ENCODE measurements around the gene CLIC1.

The CLIC1 gene

DNA sequence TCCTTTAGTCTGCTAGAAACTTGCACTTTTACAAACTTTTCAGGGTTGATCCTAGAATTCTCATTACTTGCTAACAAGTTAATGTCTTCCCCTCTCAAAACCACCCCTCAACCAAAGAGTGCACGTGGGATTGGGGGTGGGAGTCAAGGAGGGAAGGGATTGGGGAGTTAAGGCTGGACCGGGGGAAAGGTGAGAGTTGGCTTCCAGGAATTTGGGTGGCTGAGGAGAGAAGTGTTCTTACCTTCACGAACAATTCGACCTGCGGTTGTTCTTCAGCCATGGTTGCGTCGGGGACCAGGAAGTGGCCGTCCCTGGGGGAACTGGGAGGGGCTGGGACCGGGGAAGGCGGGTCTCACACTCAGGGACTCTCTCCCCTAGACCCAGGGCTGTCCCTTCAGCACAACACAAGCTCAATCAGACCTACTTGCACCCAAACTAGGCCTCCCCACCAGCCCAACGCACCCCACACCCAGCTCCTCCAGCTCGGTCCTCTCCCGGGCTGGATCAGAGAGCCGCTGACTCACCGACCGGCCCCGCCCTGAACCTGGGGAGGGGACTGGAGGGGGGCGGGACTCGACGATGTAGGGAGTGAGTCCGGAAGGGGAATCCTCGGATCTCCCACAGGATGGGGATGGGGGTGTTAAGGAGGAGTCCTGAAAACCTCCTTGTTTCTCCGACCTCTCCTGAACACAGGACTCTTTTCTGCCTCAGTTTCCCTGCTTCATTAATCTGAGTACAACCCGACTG is at the start of gene CLIC1:
CLIC1 (minus strand) TSS at position 510 of the 747 bp plus-strand sequence; CDS start at position 280, 230 bp downstream.
- DNase-seq, result peak; percentile 92

- no peak for DNase-seq
Measured at GRCh38 chr6:31785475-31785874, 49.1 kb upstream of the CLIC1 start.

GRCh38 chr6:31784098-31784925 is 48.0 kb upstream of the CLIC1 start:
- DNase-seq, result no peak

- no peak for DNase-seq
Measured at GRCh38 chr6:31782126-31782855, 46.0 kb upstream of the CLIC1 start.

DNA sequence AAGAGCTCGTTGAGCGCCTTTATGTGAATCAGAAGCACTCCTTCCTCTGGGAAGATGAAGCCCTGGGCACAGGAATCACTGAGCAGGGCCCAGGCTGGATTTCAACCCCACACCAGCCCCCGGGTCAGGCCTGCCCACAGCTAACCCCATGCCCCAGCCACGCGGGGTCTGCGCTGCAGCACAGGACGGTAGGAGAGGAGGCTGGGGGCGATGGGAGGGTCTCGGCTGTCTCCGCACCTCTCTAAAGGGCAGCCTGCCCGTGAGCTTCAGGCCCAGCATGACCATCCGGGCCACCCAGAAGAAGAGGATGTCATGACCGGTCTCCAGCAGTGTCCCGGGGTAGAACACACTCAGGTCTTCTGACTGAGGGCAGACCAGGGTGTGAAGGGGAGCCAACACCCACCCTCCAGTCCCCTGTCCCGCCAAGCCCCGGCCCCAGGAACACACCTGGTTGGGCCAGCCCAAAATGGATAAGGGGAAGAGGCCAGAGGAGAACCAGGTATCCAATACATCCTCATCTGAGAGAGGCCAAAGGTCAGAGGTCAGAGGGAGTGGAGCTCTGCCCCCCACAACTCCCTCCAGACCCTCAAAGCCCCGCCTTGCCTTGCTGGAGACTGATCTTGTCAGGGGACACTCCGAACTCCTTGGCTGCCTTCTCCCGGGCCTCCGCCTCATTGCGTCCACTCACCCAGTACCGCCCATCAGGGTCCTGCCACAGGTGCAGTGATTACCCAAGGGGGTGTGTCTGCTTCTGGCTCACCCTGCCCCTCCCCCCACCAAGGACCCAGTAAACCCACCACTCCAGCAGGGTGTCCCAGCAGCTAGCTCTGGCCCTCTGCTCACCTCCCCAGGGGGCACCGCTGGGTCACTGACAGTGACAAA is 45.2 kb upstream of the CLIC1 start:
- no peak for DNase-seq

DNA sequence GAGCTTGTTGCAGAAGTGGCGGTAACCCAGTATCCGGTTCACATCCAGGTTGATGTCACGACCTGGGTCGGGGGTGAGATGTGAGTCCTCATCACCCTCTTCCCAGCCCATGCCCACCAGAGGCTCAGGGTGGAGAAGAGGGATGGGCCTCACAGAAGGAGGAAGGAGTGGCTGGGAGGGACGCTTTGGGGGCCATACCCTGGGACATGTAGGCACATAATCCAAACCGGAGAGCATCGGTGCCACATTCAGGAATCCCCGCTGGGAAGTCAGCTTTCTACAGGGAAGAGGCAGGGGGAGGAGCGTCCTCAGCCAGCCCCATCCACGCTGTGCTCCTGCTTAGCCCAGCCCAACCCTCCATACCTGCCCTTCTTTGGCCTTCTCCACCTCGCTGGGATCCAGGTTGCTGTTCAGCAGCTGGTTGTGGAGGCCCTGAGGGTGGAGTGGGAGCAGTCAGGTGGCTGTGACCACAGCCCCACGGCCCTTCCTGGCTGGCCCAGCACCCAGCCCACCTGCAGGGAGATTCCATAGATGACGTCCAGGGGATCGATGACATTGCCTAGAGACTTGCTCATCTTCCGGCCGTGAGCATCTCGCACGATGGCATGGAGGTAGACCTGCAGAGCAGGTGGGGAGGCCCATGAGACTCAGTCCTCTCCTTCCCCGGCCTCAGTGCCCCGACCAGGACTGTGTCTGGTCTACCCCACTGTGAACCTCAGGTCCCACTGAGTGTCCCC is 44.3 kb upstream of the CLIC1 start:
- no peak for DNase-seq

DNA sequence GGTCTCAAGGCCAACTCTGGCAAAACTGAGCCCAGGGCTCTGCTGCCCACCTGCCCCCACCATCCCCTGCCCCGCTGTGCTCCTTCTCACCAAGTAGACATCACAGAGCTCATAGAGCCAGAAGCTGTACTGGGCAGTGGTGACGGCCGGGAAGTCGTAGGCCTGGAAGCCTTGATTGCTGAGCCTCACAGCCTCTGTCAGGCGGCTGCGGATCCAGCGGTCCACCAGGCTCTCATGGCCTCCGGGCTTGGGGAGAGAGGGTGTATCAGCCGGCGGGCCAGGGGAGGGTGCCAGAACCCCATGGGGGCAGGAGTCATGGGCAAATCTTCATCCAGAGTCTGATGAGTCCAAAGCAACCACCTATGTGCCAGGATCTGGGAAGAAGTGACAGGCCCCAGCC is 43.6 kb upstream of the CLIC1 start:
- DNase-seq, result no peak

- DNase-seq, result no peak
Measured at GRCh38 chr6:31778999-31779885, 42.9 kb upstream of the CLIC1 start.

- DNase-seq, result no peak
Measured at GRCh38 chr6:31778193-31778592, 41.9 kb upstream of the CLIC1 start.

GRCh38 chr6:31777667-31778050 is 41.3 kb upstream of the CLIC1 start:
- DNase-seq, result no peak

DNA sequence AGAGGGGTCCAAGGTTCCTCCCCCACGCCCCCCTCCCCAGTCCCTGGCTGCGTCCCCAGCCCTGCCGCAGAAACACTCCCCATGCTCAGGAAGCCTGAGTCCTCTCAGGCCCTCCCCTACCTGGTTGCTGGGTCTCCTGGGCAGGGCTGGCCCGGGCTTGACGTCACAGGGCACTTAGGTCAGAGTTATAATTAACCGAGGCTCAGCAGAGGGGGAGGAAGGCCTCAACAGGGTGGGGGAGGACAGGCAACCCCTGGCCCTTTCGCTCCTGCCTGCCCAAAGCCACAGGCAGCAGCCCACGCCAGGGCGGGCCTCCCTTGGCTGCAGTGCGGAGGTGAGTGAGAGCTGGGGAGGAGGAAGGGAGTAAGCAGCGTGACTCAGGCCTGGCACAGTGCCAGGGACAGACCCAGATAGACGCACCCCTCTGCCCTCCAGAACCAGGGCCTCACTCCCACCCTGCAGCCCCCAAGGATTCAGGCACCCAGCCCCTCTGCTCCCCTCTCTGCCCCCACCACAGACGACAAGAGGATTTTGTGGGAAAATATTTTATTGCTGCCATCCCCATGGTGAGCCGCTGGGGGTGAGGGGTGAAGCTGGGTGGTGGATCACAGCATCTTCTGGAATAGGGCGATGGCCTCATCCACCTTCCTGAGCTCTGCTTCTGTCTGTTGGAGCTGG is 40.8 kb upstream of the CLIC1 start, which contains the start of gene VWA7:
VWA7 (minus strand) TSS at position 340 of the 678 bp plus-strand sequence. CDS start 549 bp downstream, outside the sequence.
- DNase-seq, result peak; percentile 62

GRCh38 chr6:31776485-31776988 is 40.2 kb upstream of the CLIC1 start:
- no peak for DNase-seq

- DNase-seq, result no peak
Measured at GRCh38 chr6:31775633-31776484, 39.5 kb upstream of the CLIC1 start.

DNA sequence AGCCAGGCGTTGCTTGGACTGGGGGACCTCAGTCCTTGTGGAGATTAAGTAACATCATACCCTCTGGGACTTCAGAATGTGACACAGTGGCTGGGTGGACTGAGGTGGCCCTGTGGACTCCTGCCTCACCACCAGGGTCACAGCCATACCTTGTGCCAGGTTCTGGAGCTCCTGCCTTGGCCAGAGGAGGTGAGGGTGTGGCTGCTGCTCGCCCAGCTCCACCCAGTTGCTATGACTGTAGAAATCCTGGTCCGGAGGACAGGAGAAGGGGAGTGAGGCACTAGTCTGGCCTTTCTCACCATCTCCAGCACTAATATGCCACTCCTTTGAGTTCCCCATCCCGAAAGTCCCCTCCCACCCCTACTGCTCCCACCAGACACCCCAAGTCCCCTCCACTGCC is 38.9 kb upstream of the CLIC1 start:
- no peak for DNase-seq

DNA sequence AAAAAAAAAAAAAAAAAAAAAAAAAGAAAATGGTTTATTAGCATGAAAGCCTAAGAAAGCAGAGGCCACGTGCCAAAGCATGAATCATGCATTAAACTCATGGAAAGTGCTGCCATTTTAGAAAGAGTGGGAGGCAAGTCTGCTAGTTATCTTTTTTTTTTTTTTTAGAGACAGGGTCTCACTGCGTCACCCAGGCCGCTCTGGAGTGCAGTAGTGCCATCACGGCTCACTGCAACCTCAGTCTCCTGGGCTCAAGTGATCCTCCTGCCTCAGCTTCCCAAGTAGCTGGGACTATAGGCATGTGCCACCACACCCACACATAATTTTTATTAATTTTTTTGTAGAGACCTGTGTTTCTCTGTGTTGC is 35.6 kb upstream of the CLIC1 start:
- no peak for DNase-seq

DNA sequence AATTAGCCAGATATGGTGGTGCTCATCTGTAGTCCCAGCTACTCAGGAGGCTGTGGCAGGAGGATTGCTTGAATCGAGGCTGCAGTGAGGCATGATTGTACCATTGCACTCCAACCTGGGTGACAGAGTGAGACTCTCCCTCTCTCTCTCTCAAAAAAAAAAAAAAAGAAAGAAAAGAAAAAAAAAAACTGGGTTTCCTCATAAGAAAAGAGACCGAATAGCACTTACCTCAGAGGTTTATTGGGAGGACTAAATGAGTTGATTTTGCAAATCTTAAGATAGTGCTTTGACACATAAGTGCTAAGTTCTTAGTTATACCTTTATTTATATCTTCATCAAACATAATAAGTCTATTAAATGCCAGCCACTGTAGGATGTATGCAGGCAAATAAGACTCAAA is 34.5 kb upstream of the CLIC1 start:
- DNase-seq, result no peak

GRCh38 chr6:31769684-31770371 is 33.5 kb upstream of the CLIC1 start:
- no peak for DNase-seq

All from right hindlimb (tissue), 1 donor.